Suprapubic skin (tissue), 4 donors: ENCODE data around the gene TTC6. TPM values are rescaled to one million over a fixed set of nuclear protein-coding genes. Genes with fewer than 3 reads are reported as not detected.

ENCODE experiments used
- DNase-seq, 2 donors: peaks; one replicate each; pipeline ENCODE4 v3.0.0-alpha.2; 2019; ENCODE audit warnings: low spot score in 2 of 2
- H3K27ac ChIP-seq: fragments of 200-600 bp; sonication (generic); one replicate; pipeline ENCODE4 v1.5.1; 2019
- H3K27me3 ChIP-seq: fragments of 200-600 bp; sonication (generic); one replicate; pipeline ENCODE4 v1.5.1; 2019
- H3K36me3 ChIP-seq: fragments of 200-600 bp; sonication (generic); one replicate; pipeline ENCODE4 v1.5.1; 2019
- H3K4me1 ChIP-seq: fragments of 200-600 bp; sonication (generic); one replicate; pipeline ENCODE4 v1.5.1; 2019
- H3K4me3 ChIP-seq: fragments of 200-600 bp; sonication (generic); one replicate; pipeline ENCODE4 v1.5.1; 2019; ENCODE audit warnings: mild to moderate bottlenecking
- H3K9me3 ChIP-seq: fragments of 200-600 bp; sonication (generic); one replicate; pipeline ENCODE4 v1.5.1; 2019
- EP300 ChIP-seq: sonication (generic); formaldehyde crosslinking; IDR thresholded peaks from one replicate; pipeline ENCODE4 v1.6.1; 2017; ENCODE audit warnings: antibody characterized with exemption
- POLR2A ChIP-seq, 2 donors: fragments of 450-650 bp; IDR thresholded peaks; one replicate each; pipeline ENCODE4 v1.6.1; 2017; ENCODE audit warnings: antibody characterized with exemption in 2 of 2, mild to moderate bottlenecking in 2 of 2, moderate library complexity in 2 of 2
- POLR2AphosphoS5 ChIP-seq, 3 donors: sonication (generic); formaldehyde crosslinking; IDR thresholded peaks; one replicate each; pipeline ENCODE4 v1.6.1; 2017; ENCODE audit warnings: antibody characterized with exemption in 3 of 3
- WGBS: methylation state at CpG from one replicate; pipeline ENCODE4 v1.1.5; 2018; 5-methylcytosine and 5-hydroxymethylcytosine counted together
- total RNA-seq, 4 donors: library from RNA; depleted of rRNA; stranded (reverse); fragments of >200 nt; gene quantifications; one replicate each; pipeline ENCODE4 v1.1.0, GENCODE V29; 2016
- TF ChIP-seq, protein P1 (sequence below), 2 donors: fragments of 200-600 bp in 1 of 2; fragments of 450-650 bp in 1 of 2; sonication (generic) in 1 of 2; IDR thresholded peaks; one replicate each; pipeline ENCODE4 v1.5.1; 2016 to 2019; ENCODE audit warnings: antibody characterized with exemption in 2 of 2, mild to moderate bottlenecking in 1 of 2, moderate library complexity in 1 of 2

The TTC6 gene
- total RNA-seq, 4 donors from 2014 or later: 0.18 to 9.5 (median 1.1) TPM

DNA sequence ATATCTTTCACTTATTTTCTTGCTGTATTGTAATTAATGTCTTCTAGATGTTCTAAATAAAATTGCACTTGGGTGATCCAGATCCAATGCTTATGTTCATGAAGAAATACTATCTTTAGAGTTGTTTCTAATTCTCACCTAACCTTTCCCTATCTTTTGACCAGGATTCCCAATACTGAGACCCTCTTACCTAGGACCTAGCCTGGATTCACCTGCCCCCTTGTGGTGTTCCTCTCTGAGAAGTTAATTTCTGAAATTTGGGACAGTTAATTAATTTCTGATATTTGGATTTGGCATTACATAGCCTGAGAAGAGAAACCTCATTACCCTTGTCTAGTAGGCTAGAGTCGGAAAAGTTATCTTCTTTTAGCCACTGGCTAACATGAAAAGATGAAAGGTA is 29.9 kb upstream of the TTC6 start:
- Histone ChIP-seq H3K36me3 (no peaks in the 10 kb centered on the region), H3K4me3 (no peak overlapping the region), H3K9me3 (no peaks in the 10 kb centered on the region), H3K27ac (no peak overlapping the region), H3K4me1 (no peaks in the 10 kb centered on the region), H3K27me3 (no peaks in the 10 kb centered on the region)
- TF ChIP-seq POLR2A (IDR thresholded peaks at IDR 0.05) (no peak), POLR2AphosphoS5 (IDR thresholded peaks at IDR 0.05) (no peak), EP300 (no peak)
- TF ChIP-seq, protein P1, sequence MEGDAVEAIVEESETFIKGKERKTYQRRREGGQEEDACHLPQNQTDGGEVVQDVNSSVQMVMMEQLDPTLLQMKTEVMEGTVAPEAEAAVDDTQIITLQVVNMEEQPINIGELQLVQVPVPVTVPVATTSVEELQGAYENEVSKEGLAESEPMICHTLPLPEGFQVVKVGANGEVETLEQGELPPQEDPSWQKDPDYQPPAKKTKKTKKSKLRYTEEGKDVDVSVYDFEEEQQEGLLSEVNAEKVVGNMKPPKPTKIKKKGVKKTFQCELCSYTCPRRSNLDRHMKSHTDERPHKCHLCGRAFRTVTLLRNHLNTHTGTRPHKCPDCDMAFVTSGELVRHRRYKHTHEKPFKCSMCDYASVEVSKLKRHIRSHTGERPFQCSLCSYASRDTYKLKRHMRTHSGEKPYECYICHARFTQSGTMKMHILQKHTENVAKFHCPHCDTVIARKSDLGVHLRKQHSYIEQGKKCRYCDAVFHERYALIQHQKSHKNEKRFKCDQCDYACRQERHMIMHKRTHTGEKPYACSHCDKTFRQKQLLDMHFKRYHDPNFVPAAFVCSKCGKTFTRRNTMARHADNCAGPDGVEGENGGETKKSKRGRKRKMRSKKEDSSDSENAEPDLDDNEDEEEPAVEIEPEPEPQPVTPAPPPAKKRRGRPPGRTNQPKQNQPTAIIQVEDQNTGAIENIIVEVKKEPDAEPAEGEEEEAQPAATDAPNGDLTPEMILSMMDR (IDR thresholded peaks at IDR 0.05): no peak
- WGBS: 78% methylated on average over 1 of the region's 1 CpG
- DNase-seq: no peak

- Histone ChIP-seq H3K4me1 (no peaks in the 10 kb centered on the region), H3K4me3 (no peak overlapping the region), H3K27ac (no peak overlapping the region), H3K36me3 (no peaks in the 10 kb centered on the region), H3K27me3 (no peaks in the 10 kb centered on the region), H3K9me3 (no peaks in the 10 kb centered on the region)
- no peak for TF ChIP-seq EP300
- no peak for TF ChIP-seq POLR2A (IDR thresholded peaks at IDR 0.05)
- TF ChIP-seq, protein P1 (IDR thresholded peaks at IDR 0.05): no peak
- no peak for TF ChIP-seq POLR2AphosphoS5 (IDR thresholded peaks at IDR 0.05)
- 46% methylated on average over 3 of the region's 3 CpGs for WGBS
- no peak for DNase-seq
Observed at GRCh38 chr14:37566811-37567371, 28.5 kb upstream of the TTC6 start.

- H3K36me3 ChIP-seq: no peaks in the 10 kb centered on the region
- no peak overlapping the region for H3K27ac ChIP-seq
- 88% methylated on average over 7 of the region's 7 CpGs for WGBS
- no peak for DNase-seq
- no peaks in the 10 kb centered on the region for H3K4me1 ChIP-seq
- no peak for TF ChIP-seq POLR2AphosphoS5 (IDR thresholded peaks at IDR 0.05)
- TF ChIP-seq, protein P1 (IDR thresholded peaks at IDR 0.05): no peak
- TF ChIP-seq EP300: no peak
- TF ChIP-seq POLR2A (IDR thresholded peaks at IDR 0.05): no peak
- no peaks in the 10 kb centered on the region for H3K9me3 ChIP-seq
- no peaks in the 10 kb centered on the region for H3K27me3 ChIP-seq
- no peak overlapping the region for H3K4me3 ChIP-seq
Observed at GRCh38 chr14:37569729-37570128, 25.7 kb upstream of the TTC6 start.

- Histone ChIP-seq H3K4me1 (no peaks in the 10 kb centered on the region), H3K27me3 (peaks cover 6% of the 10 kb centered on the region), H3K4me3 (no peak overlapping the region), H3K9me3 (no peaks in the 10 kb centered on the region), H3K27ac (no peak overlapping the region), H3K36me3 (no peaks in the 10 kb centered on the region)
- TF ChIP-seq EP300 (no peak), POLR2A (IDR thresholded peaks at IDR 0.05) (no peak), POLR2AphosphoS5 (IDR thresholded peaks at IDR 0.05) (no peak)
- TF ChIP-seq, protein P1 (IDR thresholded peaks at IDR 0.05): no peak
- 95% methylated on average over 4 of the region's 4 CpGs for WGBS
- no peak for DNase-seq
Observed at GRCh38 chr14:37571391-37571790, 24.0 kb upstream of the TTC6 start.

GRCh38 chr14:37573356-37573755 is 22.1 kb upstream of the TTC6 start:
- Histone ChIP-seq H3K9me3 (no peaks in the 10 kb centered on the region), H3K27ac (no peak overlapping the region), H3K4me3 (no peak overlapping the region), H3K27me3 (peaks cover 6% of the 10 kb centered on the region), H3K36me3 (no peaks in the 10 kb centered on the region), H3K4me1 (no peaks in the 10 kb centered on the region)
- no peak for DNase-seq
- TF ChIP-seq, protein P1 (IDR thresholded peaks at IDR 0.05): no peak
- TF ChIP-seq EP300: no peak
- no peak for TF ChIP-seq POLR2AphosphoS5 (IDR thresholded peaks at IDR 0.05)
- TF ChIP-seq POLR2A (IDR thresholded peaks at IDR 0.05): no peak
- WGBS: 73% methylated on average over 2 of the region's 2 CpGs
